Measurements from ENCODE around the gene FAM219B. TPM values are rescaled to one million over a fixed set of nuclear protein-coding genes. Genes with fewer than 3 reads are reported as not detected.
"Not testable (repeated sequence)": the region's sequence is repeated elsewhere in the genome, so short reads cannot be mapped to it uniquely, and the experiment has no call there.

Gene FAM219B
- polyA plus RNA-seq, 1 experiment = 66.7 TPM

- POLR2A ChIA-PET = no interaction called here
- TF ChIP-seq, protein P1, sequence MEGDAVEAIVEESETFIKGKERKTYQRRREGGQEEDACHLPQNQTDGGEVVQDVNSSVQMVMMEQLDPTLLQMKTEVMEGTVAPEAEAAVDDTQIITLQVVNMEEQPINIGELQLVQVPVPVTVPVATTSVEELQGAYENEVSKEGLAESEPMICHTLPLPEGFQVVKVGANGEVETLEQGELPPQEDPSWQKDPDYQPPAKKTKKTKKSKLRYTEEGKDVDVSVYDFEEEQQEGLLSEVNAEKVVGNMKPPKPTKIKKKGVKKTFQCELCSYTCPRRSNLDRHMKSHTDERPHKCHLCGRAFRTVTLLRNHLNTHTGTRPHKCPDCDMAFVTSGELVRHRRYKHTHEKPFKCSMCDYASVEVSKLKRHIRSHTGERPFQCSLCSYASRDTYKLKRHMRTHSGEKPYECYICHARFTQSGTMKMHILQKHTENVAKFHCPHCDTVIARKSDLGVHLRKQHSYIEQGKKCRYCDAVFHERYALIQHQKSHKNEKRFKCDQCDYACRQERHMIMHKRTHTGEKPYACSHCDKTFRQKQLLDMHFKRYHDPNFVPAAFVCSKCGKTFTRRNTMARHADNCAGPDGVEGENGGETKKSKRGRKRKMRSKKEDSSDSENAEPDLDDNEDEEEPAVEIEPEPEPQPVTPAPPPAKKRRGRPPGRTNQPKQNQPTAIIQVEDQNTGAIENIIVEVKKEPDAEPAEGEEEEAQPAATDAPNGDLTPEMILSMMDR (IDR thresholded peaks at IDR 0.05; ENCODE audit: insufficient read depth, low read depth, low read length) = no peak
- no peak for DNase-seq (ENCODE audit: low read depth)
- Histone ChIP-seq H3K4me3 (ENCODE audit: low read depth, low read length) (no peak overlapping the region), H3K27me3 (ENCODE audit: control insufficient read depth, insufficient read depth, low read length) (no peaks in the 10 kb centered on the region), H3K36me3 (ENCODE audit: control insufficient read depth, insufficient read depth, low read length) (peaks cover 3% of the 10 kb centered on the region; the same call in 1 of the 2 replicates)
- CTCF ChIA-PET = interaction anchor here (0.7 to 2.3 kb wide), 3 partner anchors 16 to 32 kb away, joined by 5 to 8 read pairs (median 7); no protein-coding TSS in a partner anchor
Measured at GRCh38 chr15:74933573-74933972, 26.9 kb upstream of the FAM219B start.

- ChIA-PET CTCF (interaction anchor here (1.4 kb wide), 1 partner anchor 147 kb away, joined by 3 read pairs; the partner anchor contains the start of gene CSK), POLR2A (no interaction called here)
- Histone ChIP-seq H3K36me3 (ENCODE audit: control insufficient read depth, insufficient read depth, low read length) (peaks cover 6% of the 10 kb centered on the region), H3K4me3 (ENCODE audit: low read depth, low read length) (no peak overlapping the region), H3K27me3 (ENCODE audit: control insufficient read depth, insufficient read depth, low read length) (no peaks in the 10 kb centered on the region)
- DNase-seq (ENCODE audit: low read depth) = no peak
- TF ChIP-seq, protein P1 (IDR thresholded peaks at IDR 0.05; ENCODE audit: insufficient read depth, low read depth, low read length) = no peak
Measured at GRCh38 chr15:74928771-74929198, 22.1 kb upstream of the FAM219B start.

GRCh38 chr15:74924525-74924924, 17.9 kb upstream of the FAM219B start:
- Histone ChIP-seq H3K27me3 (ENCODE audit: control insufficient read depth, insufficient read depth, low read length) (no peaks in the 10 kb centered on the region), H3K4me3 (ENCODE audit: low read depth, low read length) (no peak overlapping the region), H3K36me3 (ENCODE audit: control insufficient read depth, insufficient read depth, low read length) (peaks cover 11% of the 10 kb centered on the region)
- TF ChIP-seq, protein P1 (IDR thresholded peaks at IDR 0.05; ENCODE audit: insufficient read depth, low read depth, low read length) = no peak
- ChIA-PET CTCF (interaction anchor here (1.2 kb wide), 1 partner anchor 23 kb away, joined by 5 read pairs; no protein-coding TSS in a partner anchor), POLR2A (no interaction called here)
- DNase-seq (ENCODE audit: low read depth) = no peak

DNA sequence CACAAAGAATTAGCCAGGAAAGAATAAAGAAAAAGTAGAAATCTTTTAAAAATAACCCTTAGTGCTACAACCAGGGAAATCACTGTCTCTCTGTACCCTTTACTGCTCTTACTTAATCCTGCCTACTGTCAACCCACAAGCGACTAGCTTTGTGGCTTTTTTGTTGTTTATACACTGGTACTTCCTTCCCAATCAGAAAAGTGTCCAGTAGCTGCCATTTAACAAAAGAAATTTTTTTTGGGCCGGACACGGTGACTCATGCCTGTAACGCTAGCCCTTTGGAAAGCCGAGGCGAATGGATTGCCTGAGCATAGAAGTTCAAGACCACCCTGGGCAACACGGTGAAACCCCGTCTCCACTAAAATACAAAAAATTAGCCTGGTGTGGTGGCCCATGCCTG, 13.8 kb upstream of the FAM219B start:
- CTCF ChIA-PET = no interaction called here
- H3K27me3 ChIP-seq (ENCODE audit: control insufficient read depth, insufficient read depth, low read length) = no peaks in the 10 kb centered on the region
- TF ChIP-seq, protein P1 (IDR thresholded peaks at IDR 0.05; ENCODE audit: insufficient read depth, low read depth, low read length) = no peak
- POLR2A ChIA-PET = no interaction called here
- H3K36me3 ChIP-seq (ENCODE audit: control insufficient read depth, insufficient read depth, low read length) = peaks cover 10% of the 10 kb centered on the region
- no peak for DNase-seq (ENCODE audit: low read depth)
- H3K4me3 ChIP-seq (ENCODE audit: low read depth, low read length) = no peak overlapping the region

- Histone ChIP-seq H3K36me3 (ENCODE audit: control insufficient read depth, insufficient read depth, low read length) (peaks cover 12% of the 10 kb centered on the region), H3K27me3 (ENCODE audit: control insufficient read depth, insufficient read depth, low read length) (no peaks in the 10 kb centered on the region), H3K4me3 (ENCODE audit: low read depth, low read length) (no peak overlapping the region)
- TF ChIP-seq, protein P1 (IDR thresholded peaks at IDR 0.05; ENCODE audit: insufficient read depth, low read depth, low read length) = no peak
- DNase-seq (ENCODE audit: low read depth) = no peak
- ChIA-PET POLR2A (no interaction called here), CTCF (interaction anchor here (1.5 kb wide), 1 partner anchor 15 kb away, joined by 5 read pairs; no protein-coding TSS in a partner anchor)
Measured at GRCh38 chr15:74917676-74918075, 11.0 kb upstream of the FAM219B start.

DNA sequence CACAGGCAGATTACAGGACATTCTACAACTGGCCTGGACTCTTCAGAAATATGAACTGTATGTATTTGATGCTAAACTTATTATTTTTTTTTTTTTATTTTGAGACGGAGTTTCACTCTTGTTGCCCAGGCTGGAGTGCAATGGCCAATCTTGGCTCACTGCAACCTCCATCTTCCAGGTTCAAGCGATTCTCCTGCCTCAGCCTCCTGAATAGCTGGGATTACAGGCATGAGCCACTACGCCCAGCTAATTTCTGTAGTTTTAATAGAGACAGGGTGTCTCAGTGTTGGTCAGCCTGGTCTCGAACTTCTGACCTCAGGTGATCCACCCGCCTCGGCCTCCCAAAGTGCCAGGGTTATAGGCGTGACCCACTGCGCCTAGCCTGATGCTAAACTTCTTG, 7.1 kb upstream of the FAM219B start:
- H3K4me3 ChIP-seq (ENCODE audit: low read depth, low read length); H3K27me3 ChIP-seq (ENCODE audit: control insufficient read depth, insufficient read depth, low read length); DNase-seq (ENCODE audit: low read depth); POLR2A ChIA-PET: not testable (repeated sequence)
- peaks cover 12% of the 10 kb centered on the region for H3K36me3 ChIP-seq (ENCODE audit: control insufficient read depth, insufficient read depth, low read length)
- CTCF ChIA-PET = interaction anchor here (6.1 kb wide), 1 partner anchor 12 kb away, joined by 34 read pairs; no protein-coding TSS in a partner anchor
